IPS-20b (cell line): ENCODE results near the gene C10orf62.

Experiments used
- H3K27ac ChIP-seq: one replicate; pipeline ENCODE4 v1.5.1; 2013; ENCODE audit warnings: low read length
- H3K27me3 ChIP-seq: 2 replicates; pipeline ENCODE4 v1.6.1; 2013; ENCODE audit warnings: mild to moderate bottlenecking, low read length, inconsistent platforms; ENCODE audit not compliant: insufficient read depth
- H3K36me3 ChIP-seq: 2 replicates; pipeline ENCODE4 v1.6.1; 2013; ENCODE audit warnings: low read depth, mild to moderate bottlenecking, inconsistent platforms, low read length, moderate library complexity; ENCODE audit not compliant: insufficient read depth
- H3K4me1 ChIP-seq: 2 replicates; pipeline ENCODE4 v1.6.1; 2013; ENCODE audit warnings: mild to moderate bottlenecking, control low read depth, inconsistent platforms, low read length, moderate library complexity; ENCODE audit not compliant: insufficient read depth
- H3K4me3 ChIP-seq: 2 replicates; pipeline ENCODE4 v1.5.1; 2013; ENCODE audit warnings: mild to moderate bottlenecking, low read length, inconsistent platforms
- H3K9ac ChIP-seq: 2 replicates; pipeline ENCODE4 v1.6.1; 2013; ENCODE audit warnings: low read depth, mild to moderate bottlenecking, inconsistent platforms, low read length, moderate library complexity
- H3K9me3 ChIP-seq: 2 replicates; pipeline ENCODE4 v1.6.1; 2013; ENCODE audit warnings: mild to moderate bottlenecking, low read depth, low read length, inconsistent platforms; ENCODE audit not compliant: insufficient read depth

Gene C10orf62

DNA sequence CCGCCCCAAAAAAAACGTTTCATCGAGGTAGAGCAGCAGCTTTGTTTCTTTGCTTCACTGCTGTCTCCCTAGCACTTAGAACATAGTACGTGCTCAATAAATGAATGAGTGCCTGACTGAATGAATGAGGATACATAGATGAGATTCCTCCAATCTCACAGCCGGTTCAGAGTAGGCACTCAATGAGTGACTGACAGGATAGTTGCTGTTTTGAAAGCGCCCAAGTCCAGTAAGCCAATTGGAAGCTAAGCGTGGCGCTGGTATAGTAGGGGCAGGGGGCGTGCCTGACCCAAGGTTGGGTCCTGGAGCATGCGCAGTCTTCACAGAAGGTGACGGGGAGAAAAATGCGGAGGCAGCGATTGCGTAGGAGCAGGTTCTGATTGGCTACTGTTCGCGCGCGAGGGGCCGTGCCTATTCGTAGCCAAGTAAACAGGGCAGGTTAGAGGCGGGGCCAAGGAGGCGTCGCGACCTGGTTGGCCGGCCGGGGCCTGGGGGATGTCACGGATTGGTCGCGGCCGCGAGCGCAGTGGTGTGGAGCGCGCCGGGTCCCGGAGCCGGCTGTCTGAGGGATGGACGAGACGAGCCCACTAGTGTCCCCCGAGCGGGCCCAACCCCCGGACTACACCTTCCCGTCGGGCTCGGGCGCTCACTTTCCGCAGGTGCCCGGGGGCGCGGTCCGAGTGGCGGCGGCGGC, 50.8 kb downstream of the C10orf62 start, which contains the start of gene PI4K2A:
Gene PI4K2A, plus strand, starts transcription at position 498 of the 694 bp plus-strand sequence. Its CDS starts 72 bp downstream, at position 570.
- Histone ChIP-seq H3K9ac (peak within 1 kb of the TSS; percentile 87), H3K4me3 (peak within 1 kb of the TSS; percentile 97), H3K9me3 (no peaks in the 10 kb centered on the region), H3K36me3 (peaks cover 23% of the 10 kb centered on the region), H3K27ac (no peak within 1 kb of the TSS), H3K27me3 (no peaks in the 10 kb centered on the region), H3K4me1 (peaks cover 9% of the 10 kb centered on the region; the same call in 1 of the 2 replicates)
